Measurements from ENCODE around the gene TENM4. TPM values are rescaled to one million over a fixed set of nuclear protein-coding genes. Genes with fewer than 3 reads are reported as not detected.

The TENM4 gene
- total and polyA plus RNA-seq, 2 of the 8 experiments (the other 6 are each of a cell fraction or from before 2014, with no cell fraction given) = 3.5 to 7.2 TPM

GRCh38 chr11:79253280-79253679, 187.6 kb downstream of the TENM4 start:
- POLR2A ChIA-PET (ENCODE audit: partially characterized antibody) = no interaction called here
- Histone ChIP-seq H3K79me1 (ENCODE audit: low read depth, low read length) (no peaks in the 10 kb centered on the region), H4K8ac (ENCODE audit: extremely low read depth, insufficient read depth, low read length) (no peak overlapping the region), H3K23me2 (ENCODE audit: low read depth, low read length) (no peaks in the 10 kb centered on the region), H3K4me2 (ENCODE audit: insufficient read depth in 1 of 2, low read depth in 2 of 2, low read length in 2 of 2) (no peak overlapping the region), H4K5ac (ENCODE audit: insufficient read length, low read depth, low read length) (no peak overlapping the region), H3K23ac (ENCODE audit: insufficient read length) (no peak overlapping the region), H3K56ac (replicated peaks; ENCODE audit: insufficient read length, low read depth, low read length) (no peak overlapping the region), H3K4me1 (replicated peaks in 1 of 4; ENCODE audit: control insufficient read depth in 3 of 4, insufficient read depth in 4 of 4, low read length in 3 of 4) (no peaks in the 10 kb centered on the region), H3K27me3 (replicated peaks in 1 of 4; ENCODE audit: control insufficient read depth in 3 of 4, extremely low read depth in 1 of 4, insufficient read depth in 3 of 4, low read length in 3 of 4) (no peaks in the 10 kb centered on the region), H3K9me3 (ENCODE audit: insufficient read depth in 2 of 2, low read depth in 1 of 2, low read length in 1 of 2) (no peaks in the 10 kb centered on the region), H2AK5ac (ENCODE audit: low read depth, low read length) (no peak overlapping the region), H3K9ac (replicated peaks in 1 of 4; ENCODE audit: extremely low read depth in 1 of 4, low read depth in 3 of 4, low read length in 3 of 4) (no peak overlapping the region), H3K4me3 (ENCODE audit: extremely low read depth in 1 of 4, insufficient read depth in 2 of 4, low read depth in 3 of 4, low read length in 4 of 4) (no peak overlapping the region), H2BK20ac (ENCODE audit: low read length) (no peak overlapping the region), H2BK15ac (ENCODE audit: low read length) (no peak overlapping the region), H4K20me1 (replicated peaks in 1 of 2; ENCODE audit: control insufficient read depth in 1 of 2, insufficient read depth in 2 of 2, low read length in 2 of 2) (no peaks in the 10 kb centered on the region), H3K36me3 (ENCODE audit: control insufficient read depth in 2 of 4, insufficient read depth in 4 of 4, low read length in 3 of 4) (no peaks in the 10 kb centered on the region), H3K18ac (ENCODE audit: extremely low read depth, low read length) (no peak overlapping the region), H3K79me2 (ENCODE audit: control insufficient read depth in 1 of 2, insufficient read depth in 2 of 2, low read length in 2 of 2) (no peaks in the 10 kb centered on the region), H2BK12ac (ENCODE audit: low read depth, low read length) (no peak overlapping the region), H4K91ac (replicated peaks; ENCODE audit: insufficient read length, low read length) (no peak overlapping the region), H3K4ac (replicated peaks; ENCODE audit: insufficient read length, low read depth, low read length) (no peak overlapping the region), H2BK5ac (ENCODE audit: low read depth, low read length) (no peak overlapping the region), H3K14ac (ENCODE audit: insufficient read length) (no peak overlapping the region), H2AFZ (ENCODE audit: low read length) (no peak overlapping the region), H2BK120ac (replicated peaks; ENCODE audit: low read depth, low read length) (no peak overlapping the region), H3K27ac (ENCODE audit: low read depth, low read length) (no peak overlapping the region)
- CTCF ChIA-PET (ENCODE audit: partially characterized antibody) = interaction anchor here (1.3 kb wide), 1 partner anchor 13 kb away, joined by 3 read pairs; no protein-coding TSS in a partner anchor
- DNase-seq (ENCODE audit: low read depth in 1 of 2, low spot score in 2 of 2) (no peak), FAIRE-seq (no peak)
- 96% methylated on average over 8 of the region's 8 CpGs; no CpG with 5 or more reads in 1 of the 2 experiments for WGBS, 2 experiments (ENCODE audit: extremely low coverage in 1 of 2, insufficient coverage in 1 of 2, insufficient read length in 1 of 2, insufficient replicate concordance in 2 of 2, low coverage in 1 of 2, low lambda C conversion rate in 2 of 2, missing lambda C conversion rate in 1 of 2)
- TF ChIP-seq POLR2A (IDR thresholded peaks at IDR 0.05; ENCODE audit: control extremely low read depth in 1 of 2, low read depth in 2 of 2, low read length in 2 of 2) (no peak), SIRT6 (IDR thresholded peaks at IDR 0.05; ENCODE audit: low read length) (no peak), CHD1 (IDR thresholded peaks at IDR 0.05; ENCODE audit: low read depth, low read length) (no peak), JUND (IDR thresholded peaks at IDR 0.05; ENCODE audit: low read length) (no peak), NRF1 (IDR thresholded peaks at IDR 0.05; ENCODE audit: low read depth, low read length) (no peak), SP4 (IDR thresholded peaks at IDR 0.05; ENCODE audit: low read length) (no peak), TEAD4 (IDR thresholded peaks at IDR 0.05; ENCODE audit: low read depth, low read length) (no peak), KDM4A (IDR thresholded peaks at IDR 0.05; ENCODE audit: low read depth, low read length, severe bottlenecking) (no peak), SIX5 (IDR thresholded peaks at IDR 0.05; ENCODE audit: low read depth, low read length) (no peak), CBX5 (IDR thresholded peaks at IDR 0.05; ENCODE audit: low read depth, low read length) (no peak), YY1 (IDR thresholded peaks at IDR 0.05; ENCODE audit: low read depth, low read length) (no peak), MAFK (IDR thresholded peaks at IDR 0.05; ENCODE audit: low read depth, low read length) (no peak), JUN (IDR thresholded peaks at IDR 0.05; ENCODE audit: low read depth, low read length) (no peak), ASH2L (IDR thresholded peaks at IDR 0.05; ENCODE audit: low read length) (no peak), SP2 (IDR thresholded peaks at IDR 0.05; ENCODE audit: low read length) (no peak), HDAC6 (IDR thresholded peaks at IDR 0.05; ENCODE audit: low read depth, low read length) (no peak), FOSL1 (IDR thresholded peaks at IDR 0.05; ENCODE audit: insufficient read depth, low read depth, low read length) (no peak)
